MM.1S (cell line): ENCODE results near the gene GINS3.

ENCODE experiments used
- DNase-seq: peaks from one replicate; pipeline ENCODE4 v3.0.0-alpha.2; 2015
- H2AFZ ChIP-seq: fragments of 300-600 bp; sonication (generic); 2 replicates; pipeline ENCODE4 v1.6.0; 2016; ENCODE audit warnings: antibody characterized with exemption, low read length
- H3F3A ChIP-seq: fragments of 300-600 bp; sonication (generic); 2 replicates; pipeline ENCODE4 v1.6.1; 2016; ENCODE audit warnings: mild to moderate bottlenecking, antibody characterized with exemption, low read length, moderate library complexity, mixed read lengths; ENCODE audit not compliant: insufficient read depth
- H3K27ac ChIP-seq: fragments of 300-600 bp; sonication (generic); 2 replicates; pipeline ENCODE4 v1.5.1; 2016; ENCODE audit warnings: mild to moderate bottlenecking, low read length
- H3K27me3 ChIP-seq: fragments of 300-600 bp; sonication (generic); replicated peaks from 2 replicates; pipeline ENCODE4 v1.6.0; 2016; ENCODE audit warnings: low read length; ENCODE audit not compliant: insufficient read depth
- H3K36me3 ChIP-seq: fragments of 300-600 bp; sonication (generic); replicated peaks from 2 replicates; pipeline ENCODE4 v1.6.1; 2016; ENCODE audit warnings: mild to moderate bottlenecking, low read length, mixed read lengths; ENCODE audit not compliant: insufficient read depth
- H3K4me1 ChIP-seq: fragments of 300-600 bp; sonication (generic); 2 replicates; pipeline ENCODE4 v1.6.1; 2016; ENCODE audit warnings: low read length, mixed read lengths
- H3K4me2 ChIP-seq: fragments of 300-600 bp; sonication (generic); 2 replicates; pipeline ENCODE4 v1.6.0; 2016; ENCODE audit warnings: low read depth, low read length
- H3K4me3 ChIP-seq: fragments of 300-600 bp; sonication (generic); 2 replicates; pipeline ENCODE4 v1.5.1; 2016; ENCODE audit warnings: low read length, mixed read lengths
- H3K79me2 ChIP-seq: fragments of 300-600 bp; sonication (generic); 2 replicates; pipeline ENCODE4 v1.6.1; 2016; ENCODE audit warnings: mixed run types, low read length, mixed read lengths
- H3K9ac ChIP-seq: fragments of 300-600 bp; sonication (generic); 2 replicates; pipeline ENCODE4 v1.6.1; 2016; ENCODE audit warnings: low read length, mixed read lengths
- H3K9me2 ChIP-seq: fragments of 300-600 bp; sonication (generic); replicated peaks from 2 replicates; pipeline ENCODE4 v1.6.1; 2016; ENCODE audit warnings: mild to moderate bottlenecking, low read length, mixed read lengths; ENCODE audit not compliant: insufficient read depth
- H3K9me3 ChIP-seq: fragments of 300-600 bp; sonication (generic); replicated peaks from 2 replicates; pipeline ENCODE4 v1.6.1; 2016; ENCODE audit warnings: mild to moderate bottlenecking, low read length, mixed read lengths; ENCODE audit not compliant: insufficient read depth
- H4K20me1 ChIP-seq: fragments of 300-600 bp; sonication (generic); 2 replicates; pipeline ENCODE4 v1.6.1; 2016; ENCODE audit warnings: mild to moderate bottlenecking, low read length, moderate library complexity, mixed read lengths; ENCODE audit not compliant: insufficient read depth
- EZH2 ChIP-seq: fragments of 300-600 bp; sonication (generic); optimal IDR thresholded peaks from 2 replicates; pipeline ENCODE3; 2017; ENCODE audit warnings: low read depth, mild to moderate bottlenecking, antibody characterized with exemption, low read length, mixed read lengths
- EZH2phosphoT487 ChIP-seq: fragments of 300-600 bp; sonication (generic); IDR thresholded peaks from 2 replicates; pipeline ENCODE4 v1.6.1; 2018; ENCODE audit warnings: antibody characterized with exemption, low read length
- TF ChIP-seq, protein P1 (sequence below): fragments of 300-600 bp; sonication (generic); IDR thresholded peaks from 2 replicates; pipeline ENCODE4 v1.5.1; 2016; ENCODE audit warnings: antibody characterized with exemption, low read length, mixed read lengths

Gene GINS3

DNA sequence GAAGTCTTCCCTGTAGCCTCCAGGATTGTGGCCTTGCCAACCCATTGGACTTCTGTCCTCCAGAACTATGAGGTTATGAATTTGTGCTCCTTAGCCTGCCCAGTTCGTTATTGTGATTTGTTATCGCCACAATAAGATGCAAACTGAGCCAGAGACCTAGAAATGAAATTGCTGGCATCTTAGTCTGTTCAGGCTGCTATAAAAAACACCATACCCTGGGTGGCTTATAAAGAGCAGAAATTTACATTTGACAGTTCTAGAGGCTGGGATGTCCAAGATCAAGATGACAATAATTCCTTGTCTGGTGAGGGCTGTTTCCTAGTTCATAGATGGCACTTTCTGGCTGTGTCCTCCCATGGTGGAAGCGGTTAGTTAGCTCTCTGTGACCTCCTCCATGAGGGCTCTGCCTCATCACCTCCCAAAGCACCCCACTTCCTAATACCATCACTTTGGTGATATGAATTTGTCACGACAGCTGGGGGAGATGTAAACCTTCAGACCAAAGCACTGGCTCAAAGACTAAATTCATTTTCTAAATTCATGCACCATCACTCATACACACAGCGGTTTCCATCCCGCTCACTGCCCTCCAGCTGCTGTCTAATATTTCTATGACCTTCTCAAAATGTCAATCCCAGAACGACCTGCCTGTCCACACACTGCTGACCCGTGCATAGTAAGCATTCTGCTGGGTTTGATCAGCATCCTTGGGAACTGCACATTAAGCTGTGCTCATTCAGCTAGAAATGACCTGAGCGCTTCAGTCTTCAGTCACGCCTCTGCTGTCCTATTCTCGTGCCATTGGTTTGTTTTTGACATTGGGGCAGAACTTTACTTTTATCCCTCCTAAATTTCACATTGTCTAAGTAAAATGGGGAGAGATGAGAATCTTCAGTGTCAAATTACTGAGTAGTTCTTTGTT, 36.6 kb downstream of the GINS3 start:
- H3K9ac ChIP-seq, result no peak overlapping the region
- no peaks in the 10 kb centered on the region for H3K79me2 ChIP-seq
- H4K20me1 ChIP-seq, result no peaks in the 10 kb centered on the region
- no peaks in the 10 kb centered on the region for H3K4me1 ChIP-seq
- no peak for DNase-seq
- H3K36me3 ChIP-seq, result no peaks in the 10 kb centered on the region
- no peaks in the 10 kb centered on the region for H3K9me2 ChIP-seq
- no peak overlapping the region for H3K4me2 ChIP-seq
- no peak overlapping the region for H2AFZ ChIP-seq
- H3K9me3 ChIP-seq, result no peaks in the 10 kb centered on the region
- no peak for TF ChIP-seq EZH2
- no peak for TF ChIP-seq EZH2phosphoT487
- TF ChIP-seq, protein P1, sequence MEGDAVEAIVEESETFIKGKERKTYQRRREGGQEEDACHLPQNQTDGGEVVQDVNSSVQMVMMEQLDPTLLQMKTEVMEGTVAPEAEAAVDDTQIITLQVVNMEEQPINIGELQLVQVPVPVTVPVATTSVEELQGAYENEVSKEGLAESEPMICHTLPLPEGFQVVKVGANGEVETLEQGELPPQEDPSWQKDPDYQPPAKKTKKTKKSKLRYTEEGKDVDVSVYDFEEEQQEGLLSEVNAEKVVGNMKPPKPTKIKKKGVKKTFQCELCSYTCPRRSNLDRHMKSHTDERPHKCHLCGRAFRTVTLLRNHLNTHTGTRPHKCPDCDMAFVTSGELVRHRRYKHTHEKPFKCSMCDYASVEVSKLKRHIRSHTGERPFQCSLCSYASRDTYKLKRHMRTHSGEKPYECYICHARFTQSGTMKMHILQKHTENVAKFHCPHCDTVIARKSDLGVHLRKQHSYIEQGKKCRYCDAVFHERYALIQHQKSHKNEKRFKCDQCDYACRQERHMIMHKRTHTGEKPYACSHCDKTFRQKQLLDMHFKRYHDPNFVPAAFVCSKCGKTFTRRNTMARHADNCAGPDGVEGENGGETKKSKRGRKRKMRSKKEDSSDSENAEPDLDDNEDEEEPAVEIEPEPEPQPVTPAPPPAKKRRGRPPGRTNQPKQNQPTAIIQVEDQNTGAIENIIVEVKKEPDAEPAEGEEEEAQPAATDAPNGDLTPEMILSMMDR, result no peak
- H3F3A ChIP-seq, result no peaks in the 10 kb centered on the region
- H3K27ac ChIP-seq, result no peak overlapping the region
- H3K27me3 ChIP-seq, result no peaks in the 10 kb centered on the region
- H3K4me3 ChIP-seq, result no peak overlapping the region

DNA sequence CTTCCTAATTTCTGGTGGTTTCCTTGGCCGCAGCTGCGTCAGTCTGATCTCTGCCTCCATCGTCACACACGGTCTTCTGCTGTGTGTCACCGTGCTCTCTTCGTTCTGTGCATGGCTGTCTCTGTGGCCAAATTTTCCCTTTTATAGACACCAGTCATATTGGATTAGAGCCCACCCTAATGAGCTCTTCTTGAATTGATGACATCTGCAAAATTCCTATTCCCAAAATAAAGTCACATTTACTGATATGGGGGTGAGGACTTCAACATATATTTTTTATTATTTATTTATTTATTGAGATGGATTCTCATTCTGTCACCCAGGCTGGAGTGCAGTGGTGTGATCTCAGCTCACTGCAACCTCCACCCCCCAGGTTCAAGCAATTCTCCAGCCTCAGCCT, 38.4 kb downstream of the GINS3 start:
- H3K27me3 ChIP-seq, result no peaks in the 10 kb centered on the region
- H3K27ac ChIP-seq, result no peak overlapping the region
- H3K9me3 ChIP-seq, result no peaks in the 10 kb centered on the region
- no peak overlapping the region for H2AFZ ChIP-seq
- no peaks in the 10 kb centered on the region for H4K20me1 ChIP-seq
- DNase-seq, result no peak
- H3K79me2 ChIP-seq, result no peaks in the 10 kb centered on the region
- H3F3A ChIP-seq, result no peaks in the 10 kb centered on the region
- no peaks in the 10 kb centered on the region for H3K4me1 ChIP-seq
- no peaks in the 10 kb centered on the region for H3K36me3 ChIP-seq
- H3K9me2 ChIP-seq, result no peaks in the 10 kb centered on the region
- H3K9ac ChIP-seq, result no peak overlapping the region
- TF ChIP-seq EZH2, result no peak
- no peak for TF ChIP-seq EZH2phosphoT487
- TF ChIP-seq, protein P1, result no peak
- no peak overlapping the region for H3K4me2 ChIP-seq
- no peak overlapping the region for H3K4me3 ChIP-seq

GRCh38 chr16:58433569-58433951, 41.3 kb downstream of the GINS3 start:
- Histone ChIP-seq H3K9me2 (no peaks in the 10 kb centered on the region), H3K9me3 (no peaks in the 10 kb centered on the region), H3F3A (no peaks in the 10 kb centered on the region), H3K4me2 (no peak overlapping the region), H3K27me3 (no peaks in the 10 kb centered on the region), H3K9ac (no peak overlapping the region), H3K4me3 (no peak overlapping the region), H3K79me2 (no peaks in the 10 kb centered on the region), H3K27ac (no peak overlapping the region), H2AFZ (no peak overlapping the region), H3K36me3 (no peaks in the 10 kb centered on the region), H4K20me1 (no peaks in the 10 kb centered on the region), H3K4me1 (no peaks in the 10 kb centered on the region)
- TF ChIP-seq EZH2phosphoT487 (no peak), EZH2 (no peak)
- TF ChIP-seq, protein P1, result no peak
- no peak for DNase-seq
